Glutamatergic neuron (in vitro differentiated cells): Measurements from ENCODE around the gene XCR1. TPM values are rescaled to one million over a fixed set of nuclear protein-coding genes. Genes with fewer than 3 reads are reported as not detected.

ENCODE experiments used
- DNase-seq: peaks from one replicate; pipeline ENCODE4 v3.0.0; 2022
- H3K27ac Mint-ChIP-seq: one replicate; pipeline ENCODE4 v1.8.0; 2020; ENCODE audit warnings: mild to moderate bottlenecking, mixed read lengths, inconsistent platforms; ENCODE audit not compliant: unreplicated experiment
- H3K27me3 Mint-ChIP-seq: one replicate; pipeline ENCODE4 v1.8.0; 2020; ENCODE audit warnings: mild to moderate bottlenecking, moderate library complexity, mixed read lengths, inconsistent platforms; ENCODE audit not compliant: unreplicated experiment
- H3K36me3 Mint-ChIP-seq: one replicate; pipeline ENCODE4 v1.8.0; 2020; ENCODE audit warnings: mild to moderate bottlenecking, mixed read lengths, inconsistent platforms; ENCODE audit not compliant: unreplicated experiment
- H3K4me1 Mint-ChIP-seq: one replicate; pipeline ENCODE4 v1.8.0; 2020; ENCODE audit warnings: mild to moderate bottlenecking, low read depth, mixed read lengths, inconsistent platforms; ENCODE audit not compliant: unreplicated experiment
- H3K4me3 Mint-ChIP-seq: one replicate; pipeline ENCODE4 v1.8.0; 2020; ENCODE audit warnings: mild to moderate bottlenecking, mixed read lengths, inconsistent platforms; ENCODE audit not compliant: unreplicated experiment
- H3K9me3 Mint-ChIP-seq: one replicate; pipeline ENCODE4 v1.8.0; 2020; ENCODE audit warnings: mild to moderate bottlenecking, moderate library complexity, mixed read lengths, inconsistent platforms; ENCODE audit not compliant: unreplicated experiment
- CTCF ChIP-seq: fragments of 200-600 bp; sonication (generic); IDR thresholded peaks from one replicate; pipeline ENCODE4 v1.5.0; 2021; ENCODE audit not compliant: partially characterized antibody, unreplicated experiment
- total RNA-seq: library from RNA; stranded (reverse); fragmentation: NEBNext Ultra II Directional; extraction: Animal tissue kit (Norgen Biotek cat#: 25700); gene quantifications from one replicate; pipeline ENCODE4 v1.2.1, GENCODE V29; 2021; ENCODE audit not compliant: unreplicated experiment

The XCR1 gene
- total RNA-seq, 1 donor from 2014 or later = not detected

GRCh38 chr3:45972534-45973402, 54.5 kb downstream of the XCR1 start:
- H3K27ac Mint-ChIP-seq = no peak overlapping the region
- H3K4me1 Mint-ChIP-seq = no peaks in the 10 kb centered on the region
- no peak for DNase-seq
- no peaks in the 10 kb centered on the region for H3K36me3 Mint-ChIP-seq
- peaks cover 2% of the 10 kb centered on the region for H3K9me3 Mint-ChIP-seq
- no peak overlapping the region for H3K4me3 Mint-ChIP-seq
- no peak for TF ChIP-seq CTCF
- peaks cover 5% of the 10 kb centered on the region for H3K27me3 Mint-ChIP-seq

- no peak for TF ChIP-seq CTCF
- Mint-ChIP-seq H3K4me1 (no peaks in the 10 kb centered on the region), H3K27ac (no peak overlapping the region), H3K27me3 (peaks cover 3% of the 10 kb centered on the region), H3K9me3 (peaks cover 3% of the 10 kb centered on the region), H3K4me3 (no peak overlapping the region), H3K36me3 (no peaks in the 10 kb centered on the region)
- DNase-seq = no peak
Measured at GRCh38 chr3:45969953-45970352, 57.3 kb downstream of the XCR1 start.

- no peak for TF ChIP-seq CTCF
- no peak overlapping the region for H3K27ac Mint-ChIP-seq
- peaks cover 3% of the 10 kb centered on the region for H3K9me3 Mint-ChIP-seq
- H3K27me3 Mint-ChIP-seq = peaks cover 3% of the 10 kb centered on the region
- no peaks in the 10 kb centered on the region for H3K4me1 Mint-ChIP-seq
- H3K4me3 Mint-ChIP-seq = no peak overlapping the region
- DNase-seq = no peak
- H3K36me3 Mint-ChIP-seq = no peaks in the 10 kb centered on the region
Measured at GRCh38 chr3:45969116-45969515, 58.2 kb downstream of the XCR1 start.

GRCh38 chr3:45968706-45969105, 58.6 kb downstream of the XCR1 start:
- H3K27ac Mint-ChIP-seq = no peak overlapping the region
- TF ChIP-seq CTCF = no peak
- DNase-seq = no peak
- H3K36me3 Mint-ChIP-seq = no peaks in the 10 kb centered on the region
- H3K4me3 Mint-ChIP-seq = no peak overlapping the region
- H3K27me3 Mint-ChIP-seq = peaks cover 3% of the 10 kb centered on the region
- H3K9me3 Mint-ChIP-seq = peaks cover 3% of the 10 kb centered on the region
- no peaks in the 10 kb centered on the region for H3K4me1 Mint-ChIP-seq

- H3K27ac Mint-ChIP-seq = no peak overlapping the region
- peaks cover 3% of the 10 kb centered on the region for H3K9me3 Mint-ChIP-seq
- H3K27me3 Mint-ChIP-seq = peaks cover 3% of the 10 kb centered on the region
- no peaks in the 10 kb centered on the region for H3K4me1 Mint-ChIP-seq
- H3K4me3 Mint-ChIP-seq = no peak overlapping the region
- no peak for TF ChIP-seq CTCF
- H3K36me3 Mint-ChIP-seq = no peaks in the 10 kb centered on the region
- no peak for DNase-seq
Measured at GRCh38 chr3:45968149-45968548, 59.1 kb downstream of the XCR1 start.
